ENCODE measurements around the gene PHF2.

- TF ChIP-seq CTCF (conservative IDR thresholded peaks at IDR 0.05; ENCODE audit: low read depth in 2 of 2) (no peak), EZH2phosphoT487 (IDR thresholded peaks at IDR 0.05; ENCODE audit: unreplicated experiment) (no peak), EZH2 (IDR thresholded peaks at IDR 0.05; ENCODE audit: low read depth, unreplicated experiment) (no peak)
Measured at GRCh38 chr9:93635186-93636107, 59.1 kb downstream of the PHF2 start.
